K562 (cell line): ENCODE measurements around the gene PRR30. TPM values are rescaled to one million over a fixed set of nuclear protein-coding genes. Genes with fewer than 3 reads are reported as not detected.

Source experiments
- ATAC-seq: fragments of 200-7000 bp; cut with Tn5 transposase; 3 replicates; pipeline ENCODE4 v1.9.1; 2020; ENCODE audit warnings: moderate library complexity
- BruUV-seq: library from RNA; stranded (reverse); fragments of 400-500 nt; replicated peaks from 2 replicates; lab custom pipeline; 2021; lab: Mats Ljungman, UMichigan
- CTCF ChIA-PET: fragments of 300-600 bp; formaldehyde crosslinking; extraction: SDS; loops from one replicate; lab custom pipeline; 2021; ENCODE audit warnings: low intra/inter-chr PET ratio; lab: Yijun Ruan, JAX
- POLR2A ChIA-PET: fragments of 300-600, 350-650 bp; sonication (Branson Sonifier 250); formaldehyde crosslinking; extraction: SDS; loops from one replicate; lab custom pipeline; 2021; ENCODE audit warnings: antibody characterized with exemption, inconsistent platforms; lab: Yijun Ruan, JAX
- DNase-seq, 4 experiments: peaks; one replicate each; pipeline versions ENCODE4 v3.0.0 to v3.0.0-alpha.2; 2011 to 2018; ENCODE audit warnings: low spot score in 3 of 4, mixed read lengths in 3 of 4; ENCODE audit errors: extremely low read depth in 1 of 4
- FAIRE-seq: peaks from 2 replicates; lab custom pipeline; 2011; peaks lifted over from hg19 to GRCh38; lab: Jason Lieb, UNC
- H2AFZ ChIP-seq: 2 replicates; pipeline ENCODE4 v1.6.0; 2011; ENCODE audit warnings: low read depth, low read length, control low read depth, inconsistent platforms
- H3K27ac ChIP-seq: fragments of 200-600 bp; 3 replicates; pipeline ENCODE4 v1.8.0; 2011; ENCODE audit warnings: low read depth, mild to moderate bottlenecking, control low read depth, inconsistent platforms, low read length, moderate library complexity, mixed read lengths; ENCODE audit errors: extremely low read depth
- H3K27me3 ChIP-seq, 2 experiments: fragments of 300-600 bp in 1 of 2; 2 replicates in 1 of 2; 3 replicates in 1 of 2; pipeline versions ENCODE4 v1.6.0 to v1.8.0; 2011; ENCODE audit warnings: inconsistent platforms in 2 of 2, low read length in 2 of 2, mild to moderate bottlenecking in 1 of 2, mixed read lengths in 1 of 2, moderate library complexity in 1 of 2; ENCODE audit not compliant: control insufficient read depth in 2 of 2, insufficient read depth in 2 of 2
- H3K36me3 ChIP-seq: fragments of 300-600 bp; 3 replicates; pipeline ENCODE4 v1.8.0; 2011; ENCODE audit warnings: mild to moderate bottlenecking, low read length, inconsistent platforms; ENCODE audit not compliant: control insufficient read depth, insufficient read depth
- H3K4me1 ChIP-seq, 2 experiments: fragments of 200-600 bp in 1 of 2; replicated peaks in 1 of 2; 2 replicates in 1 of 2; 3 replicates in 1 of 2; pipeline versions ENCODE4 v1.5.1 to v1.8.0; 2011; ENCODE audit warnings: inconsistent platforms in 2 of 2, low read length in 2 of 2, mild to moderate bottlenecking in 1 of 2, mixed read lengths in 1 of 2, moderate library complexity in 1 of 2; ENCODE audit not compliant: control insufficient read depth in 2 of 2, insufficient read depth in 2 of 2
- H3K4me2 ChIP-seq: 2 replicates; pipeline ENCODE4 v1.6.1; 2011; ENCODE audit warnings: low read length, control low read depth, inconsistent platforms, mixed read lengths; ENCODE audit not compliant: insufficient read depth
- H3K4me3 ChIP-seq: fragments of 200-600 bp; sonication (generic), shearing (Covaris generic); 2 replicates; pipeline ENCODE4 v1.5.1; 2016; ENCODE audit warnings: control low read depth, inconsistent platforms
- H3K79me2 ChIP-seq: fragments of 200-600 bp; 3 replicates; pipeline ENCODE4 v1.8.0; 2011; ENCODE audit warnings: low read length, inconsistent platforms; ENCODE audit not compliant: control insufficient read depth, insufficient read depth
- H3K9ac ChIP-seq, 2 experiments: 2 replicates each; pipeline versions ENCODE4 v1.6.0 to v1.6.1; 2011; ENCODE audit warnings: low read depth in 2 of 2, low read length in 2 of 2, control low read depth in 1 of 2, inconsistent platforms in 1 of 2, mild to moderate bottlenecking in 1 of 2, mixed read lengths in 1 of 2; ENCODE audit not compliant: insufficient read depth in 1 of 2
- H3K9me1 ChIP-seq: one replicate; pipeline ENCODE4 v1.6.0; 2011; ENCODE audit warnings: inconsistent platforms, mild to moderate bottlenecking, low read length, moderate library complexity; ENCODE audit not compliant: control insufficient read depth, insufficient read depth
- H3K9me3 ChIP-seq: replicated peaks from 2 replicates; pipeline ENCODE4 v1.5.1; 2011; ENCODE audit warnings: low read depth, low read length, inconsistent platforms; ENCODE audit not compliant: control insufficient read depth, insufficient read depth
- H4K20me1 ChIP-seq: replicated peaks from 2 replicates; pipeline ENCODE4 v1.6.1; 2011; ENCODE audit warnings: low read length, inconsistent platforms, mixed read lengths; ENCODE audit not compliant: control insufficient read depth, insufficient read depth
- CBFA2T2 ChIP-seq: fragments of 450-650 bp; conservative IDR thresholded peaks from 2 replicates; pipeline ENCODE4 v1.6.1; 2017; ENCODE audit warnings: mild to moderate bottlenecking
- DMBX1 ChIP-seq: fragments of 250-450 bp; sonication (Bioruptor Pico); IDR thresholded peaks from 2 replicates; pipeline ENCODE4 v1.8.0; 2022; ENCODE audit warnings: inconsistent platforms, mild to moderate bottlenecking, moderate library complexity, borderline replicate concordance
- FOXJ2 ChIP-seq: fragments of 200-800 bp; sonication (Bioruptor generic); IDR thresholded peaks from 2 replicates; pipeline ENCODE4 v1.6.1; 2016; ENCODE audit warnings: missing genetic modification characterization, missing compliant biosample characterization
- HMG20A ChIP-seq: fragments of 450-650 bp; formaldehyde crosslinking; conservative IDR thresholded peaks from 2 replicates; pipeline ENCODE4 v1.4.0; 2020; ENCODE audit warnings: mild to moderate bottlenecking, mixed read lengths
- KAT2B ChIP-seq: IDR thresholded peaks from one replicate; pipeline ENCODE4 v1.6.1; 2012; ENCODE audit warnings: low read depth, mild to moderate bottlenecking, control low read depth, inconsistent platforms, low read length, moderate library complexity
- L3MBTL2 ChIP-seq: fragments of 450-650 bp; IDR thresholded peaks from 2 replicates; pipeline ENCODE4 v1.6.1; 2016; ENCODE audit warnings: mild to moderate bottlenecking, moderate library complexity
- LARP7 ChIP-seq: fragments of 450-650 bp; IDR thresholded peaks from 2 replicates; pipeline ENCODE4 v1.6.1; 2016
- MYNN ChIP-seq, 2 experiments: sonication (generic); formaldehyde crosslinking in 1 of 2; IDR thresholded peaks; 2 replicates each; pipeline versions ENCODE4 v1.5.0 to v1.6.1; 2016 to 2020; ENCODE audit warnings: antibody characterized with exemption in 1 of 2, missing genetic modification reagents in 1 of 2
- SAFB ChIP-seq: fragments of 200-400 bp; formaldehyde crosslinking; IDR thresholded peaks from 2 replicates; pipeline ENCODE4 v1.6.1; 2017; ENCODE audit warnings: low read depth, low read length, borderline replicate concordance
- STAT5B ChIP-seq: fragments of 250-450 bp; sonication (Bioruptor Pico); IDR thresholded peaks from 2 replicates; pipeline ENCODE4 v1.8.0; 2021; ENCODE audit warnings: mild to moderate bottlenecking, inconsistent platforms
- TAF1 ChIP-seq: IDR thresholded peaks from 2 replicates; pipeline ENCODE4 v1.6.1; 2011; ENCODE audit warnings: mild to moderate bottlenecking, low read length, moderate library complexity; ENCODE audit not compliant: insufficient read depth, control insufficient read depth, severe bottlenecking; ENCODE audit errors: extremely low read depth
- TCF3 ChIP-seq: sonication (generic); formaldehyde crosslinking; IDR thresholded peaks from 2 replicates; pipeline ENCODE4 v1.4.0; 2020; ENCODE audit warnings: mild to moderate bottlenecking, missing genetic modification reagents
- ZNF212 ChIP-seq: fragments of 450-650 bp; formaldehyde crosslinking; IDR thresholded peaks from 2 replicates; pipeline ENCODE4 v1.4.0; 2020; ENCODE audit warnings: mild to moderate bottlenecking
- ZNF239 ChIP-seq: fragments of 250-450 bp; sonication (Bioruptor Pico); IDR thresholded peaks from 2 replicates; pipeline ENCODE4 v1.4.0; 2020; ENCODE audit warnings: mild to moderate bottlenecking
- WGBS: fragments of 100-300 bp; shearing (Covaris generic); methylation state at CpG from one replicate; pipeline ENCODE4 v1.1.6; 2016; ENCODE audit warnings: low coverage, mixed read lengths; ENCODE audit not compliant: insufficient coverage; ENCODE audit errors: missing lambda C conversion rate; 5-methylcytosine and 5-hydroxymethylcytosine counted together
- in situ Hi-C: fragments of 300-500 bp; cut with MboI; formaldehyde crosslinking; loops from 4 replicates; pipeline ENCODE4 v1.15.0; 2018; ENCODE audit warnings: inconsistent platforms, mixed read lengths
- intact Hi-C: fragments of 100-400 bp; cut with micrococcal nuclease; formaldehyde crosslinking; loops from 2 replicates; pipeline ENCODE4 v1.14.2; 2022
- polyA plus RNA-seq, 8 experiments: library from polyadenylated mRNA; depleted of rRNA in 4 of 8; stranded (reverse) in 5 of 8; unstranded in 3 of 8; fragments of >200 nt; fragmentation: Nextera tagmentation in 2 of 8; fragmentation: Illumina TruSeq in 1 of 8; extraction: Ambion mirVana in 2 of 8; extraction: Trizol in 1 of 8; gene quantifications; 2 replicates each; pipeline versions ENCODE4 v1.2.1 to v1.2.3, GENCODE V29; 2011 to 2014; ENCODE audit warnings: inconsistent platforms in 1 of 8, missing spikeins in 1 of 8
- total RNA-seq, 7 experiments: library from RNA; depleted of rRNA in 6 of 7; stranded (reverse); fragments of >200 nt in 6 of 7; fragmentation: Illumina TruSeq in 2 of 7; extraction: Trizol in 2 of 7; gene quantifications; 2 replicates each; pipeline versions ENCODE4 v1.2.1 to v1.2.3, GENCODE V29; 2011 to 2021; ENCODE audit warnings: low replicate concordance in 1 of 7
- TF ChIP-seq, protein P1 (sequence below): fragments of 250-450 bp; sonication (Bioruptor Pico); IDR thresholded peaks from 2 replicates; pipeline ENCODE4 v1.5.0; 2021
- TF ChIP-seq, protein P2 (sequence below): sonication (generic); formaldehyde crosslinking; IDR thresholded peaks from 2 replicates; pipeline ENCODE4 v1.8.1; 2023; ENCODE audit warnings: mild to moderate bottlenecking, missing genetic modification reagents
- TF ChIP-seq, protein P3 (sequence below): fragments of 450-650 bp; conservative IDR thresholded peaks from 2 replicates; pipeline ENCODE4 v1.6.1; 2016; ENCODE audit warnings: missing genetic modification characterization, low read depth, mild to moderate bottlenecking, control low read depth, missing compliant biosample characterization
- TF ChIP-seq, protein P4 (sequence below): sonication (generic); formaldehyde crosslinking; IDR thresholded peaks from 2 replicates; pipeline ENCODE4 v1.8.1; 2022; ENCODE audit warnings: missing genetic modification reagents

The PRR30 gene
- total and polyA plus RNA-seq, 9 of the 15 experiments (the other 6 are each of a cell fraction or from before 2014, with no cell fraction given), result not detected

DNA sequence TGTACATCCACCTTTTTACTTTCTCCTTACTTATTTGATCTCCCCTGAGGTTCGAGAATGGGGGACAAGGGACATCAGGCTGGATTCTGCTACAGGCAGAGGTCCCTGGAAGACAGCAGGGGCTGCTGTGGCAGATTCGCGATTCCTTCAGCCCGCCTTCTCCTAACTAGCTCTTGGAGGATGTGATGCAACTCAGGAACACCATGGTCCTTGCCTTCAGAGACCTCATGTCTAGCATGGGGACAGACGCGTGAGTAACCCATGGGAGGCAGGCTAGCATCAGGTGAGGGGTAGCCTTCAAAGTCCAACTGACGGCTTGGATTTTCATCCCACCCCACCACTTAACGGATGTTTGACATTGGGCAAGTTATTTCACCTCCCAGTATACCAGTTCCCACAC, 8.7 kb upstream of the PRR30 start:
- no peaks in the 10 kb centered on the region for H4K20me1 ChIP-seq
- no peaks in the 10 kb centered on the region for H3K79me2 ChIP-seq
- WGBS, result 52% methylated on average over 8 of the region's 8 CpGs
- no peak overlapping the region for H3K4me3 ChIP-seq
- no peak overlapping the region for H3K9ac ChIP-seq
- peaks cover 0 to 15% of the 10 kb centered on the region in 2 experiments; a peak in 2 of 5 replicates for H3K27me3 ChIP-seq
- H3K9me3 ChIP-seq, result peaks cover 2% of the 10 kb centered on the region; the same call in 1 of the 2 replicates
- POLR2A ChIA-PET, result no interaction called here
- no peak overlapping the region for H3K27ac ChIP-seq
- DNase-seq (no peak), ATAC-seq (peak; percentile 31; the same call in 1 of the 3 replicates), FAIRE-seq (no peak)
- no TSS peak for BruUV-seq
- intact Hi-C loops, result no loop called here
- no peaks in the 10 kb centered on the region for H3K36me3 ChIP-seq
- no peaks in the 10 kb centered on the region for H3K9me1 ChIP-seq
- in situ Hi-C loops, result no loop called here
- H3K4me2 ChIP-seq, result no peak overlapping the region
- H2AFZ ChIP-seq, result no peak overlapping the region
- H3K4me1 ChIP-seq, result peaks cover 0 to 15% of the 10 kb centered on the region in 2 experiments; a peak in 2 of 5 replicates
- CTCF ChIA-PET, result no interaction called here
- TF ChIP-seq DMBX1 (CRISPR knock-in tag), result no peak
- TF ChIP-seq STAT5B (CRISPR knock-in tag), result no peak
- no peak for TF ChIP-seq SAFB
- TF ChIP-seq, protein P1, sequence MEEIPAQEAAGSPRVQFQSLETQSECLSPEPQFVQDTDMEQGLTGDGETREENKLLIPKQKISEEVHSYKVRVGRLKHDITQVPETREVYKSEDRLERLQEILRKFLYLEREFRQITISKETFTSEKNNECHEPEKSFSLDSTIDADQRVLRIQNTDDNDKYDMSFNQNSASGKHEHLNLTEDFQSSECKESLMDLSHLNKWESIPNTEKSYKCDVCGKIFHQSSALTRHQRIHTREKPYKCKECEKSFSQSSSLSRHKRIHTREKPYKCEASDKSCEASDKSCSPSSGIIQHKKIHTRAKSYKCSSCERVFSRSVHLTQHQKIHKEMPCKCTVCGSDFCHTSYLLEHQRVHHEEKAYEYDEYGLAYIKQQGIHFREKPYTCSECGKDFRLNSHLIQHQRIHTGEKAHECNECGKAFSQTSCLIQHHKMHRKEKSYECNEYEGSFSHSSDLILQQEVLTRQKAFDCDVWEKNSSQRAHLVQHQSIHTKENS (CRISPR knock-in tag), result no peak
- peak; percentile 26; the same call in 1 of the 2 replicates for TF ChIP-seq L3MBTL2
- TF ChIP-seq, protein P2, sequence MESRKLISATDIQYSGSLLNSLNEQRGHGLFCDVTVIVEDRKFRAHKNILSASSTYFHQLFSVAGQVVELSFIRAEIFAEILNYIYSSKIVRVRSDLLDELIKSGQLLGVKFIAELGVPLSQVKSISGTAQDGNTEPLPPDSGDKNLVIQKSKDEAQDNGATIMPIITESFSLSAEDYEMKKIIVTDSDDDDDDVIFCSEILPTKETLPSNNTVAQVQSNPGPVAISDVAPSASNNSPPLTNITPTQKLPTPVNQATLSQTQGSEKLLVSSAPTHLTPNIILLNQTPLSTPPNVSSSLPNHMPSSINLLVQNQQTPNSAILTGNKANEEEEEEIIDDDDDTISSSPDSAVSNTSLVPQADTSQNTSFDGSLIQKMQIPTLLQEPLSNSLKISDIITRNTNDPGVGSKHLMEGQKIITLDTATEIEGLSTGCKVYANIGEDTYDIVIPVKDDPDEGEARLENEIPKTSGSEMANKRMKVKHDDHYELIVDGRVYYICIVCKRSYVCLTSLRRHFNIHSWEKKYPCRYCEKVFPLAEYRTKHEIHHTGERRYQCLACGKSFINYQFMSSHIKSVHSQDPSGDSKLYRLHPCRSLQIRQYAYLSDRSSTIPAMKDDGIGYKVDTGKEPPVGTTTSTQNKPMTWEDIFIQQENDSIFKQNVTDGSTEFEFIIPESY (CRISPR knock-in tag), result peak; percentile 68
- TF ChIP-seq KAT2B, result no peak
- TF ChIP-seq MYNN (IDR thresholded peaks at IDR 0.05), result no peak
- no peak for TF ChIP-seq MYNN (CRISPR knock-in tag; IDR thresholded peaks at IDR 0.05)
- no peak for TF ChIP-seq FOXJ2 (tag)
- TF ChIP-seq HMG20A (CRISPR knock-in tag), result no peak
- no peak for TF ChIP-seq ZNF212 (CRISPR knock-in tag)
- TF ChIP-seq, protein P3, sequence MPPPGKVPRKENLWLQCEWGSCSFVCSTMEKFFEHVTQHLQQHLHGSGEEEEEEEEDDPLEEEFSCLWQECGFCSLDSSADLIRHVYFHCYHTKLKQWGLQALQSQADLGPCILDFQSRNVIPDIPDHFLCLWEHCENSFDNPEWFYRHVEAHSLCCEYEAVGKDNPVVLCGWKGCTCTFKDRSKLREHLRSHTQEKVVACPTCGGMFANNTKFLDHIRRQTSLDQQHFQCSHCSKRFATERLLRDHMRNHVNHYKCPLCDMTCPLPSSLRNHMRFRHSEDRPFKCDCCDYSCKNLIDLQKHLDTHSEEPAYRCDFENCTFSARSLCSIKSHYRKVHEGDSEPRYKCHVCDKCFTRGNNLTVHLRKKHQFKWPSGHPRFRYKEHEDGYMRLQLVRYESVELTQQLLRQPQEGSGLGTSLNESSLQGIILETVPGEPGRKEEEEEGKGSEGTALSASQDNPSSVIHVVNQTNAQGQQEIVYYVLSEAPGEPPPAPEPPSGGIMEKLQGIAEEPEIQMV (tag), result no peak
- TF ChIP-seq CBFA2T2, result no peak
- no peak for TF ChIP-seq TCF3
- TF ChIP-seq TAF1, result no peak
- TF ChIP-seq LARP7, result no peak
- TF ChIP-seq ZNF239 (CRISPR knock-in tag), result no peak
- TF ChIP-seq, protein P4, sequence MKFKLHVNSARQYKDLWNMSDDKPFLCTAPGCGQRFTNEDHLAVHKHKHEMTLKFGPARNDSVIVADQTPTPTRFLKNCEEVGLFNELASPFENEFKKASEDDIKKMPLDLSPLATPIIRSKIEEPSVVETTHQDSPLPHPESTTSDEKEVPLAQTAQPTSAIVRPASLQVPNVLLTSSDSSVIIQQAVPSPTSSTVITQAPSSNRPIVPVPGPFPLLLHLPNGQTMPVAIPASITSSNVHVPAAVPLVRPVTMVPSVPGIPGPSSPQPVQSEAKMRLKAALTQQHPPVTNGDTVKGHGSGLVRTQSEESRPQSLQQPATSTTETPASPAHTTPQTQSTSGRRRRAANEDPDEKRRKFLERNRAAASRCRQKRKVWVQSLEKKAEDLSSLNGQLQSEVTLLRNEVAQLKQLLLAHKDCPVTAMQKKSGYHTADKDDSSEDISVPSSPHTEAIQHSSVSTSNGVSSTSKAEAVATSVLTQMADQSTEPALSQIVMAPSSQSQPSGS, result no peak
